ENCODE measurements around the gene TULP3.

Gene TULP3

DNA sequence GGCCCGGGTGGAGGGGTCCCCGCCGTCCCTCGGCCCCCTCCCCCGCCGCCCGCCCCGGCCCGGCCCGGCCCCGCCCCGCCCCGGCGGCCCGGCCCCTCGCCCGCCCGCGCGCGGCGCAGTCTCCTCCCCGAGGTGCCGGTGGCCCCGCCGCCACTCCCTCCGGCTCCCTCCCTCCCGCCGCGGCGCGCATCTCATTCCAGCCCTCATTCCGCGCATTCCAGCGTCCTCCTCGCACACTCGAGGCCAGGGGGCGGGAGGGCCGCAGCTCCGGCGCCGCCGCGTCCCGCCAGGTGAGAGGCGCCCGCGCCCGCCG lies 68.5 kb downstream of the TULP3 start, which contains the start of gene TEAD4:
TSS of gene TEAD4 (plus strand) at position 206 of the 313 bp plus-strand sequence.
- peak within 1 kb of the TSS; percentile 83 for H3K4me3 ChIP-seq
- peak within 1 kb of the TSS; percentile 69 to 94 for H3K27ac ChIP-seq
- no peak for DNase-seq (ENCODE audit: low spot score)
- TF ChIP-seq, protein P1, sequence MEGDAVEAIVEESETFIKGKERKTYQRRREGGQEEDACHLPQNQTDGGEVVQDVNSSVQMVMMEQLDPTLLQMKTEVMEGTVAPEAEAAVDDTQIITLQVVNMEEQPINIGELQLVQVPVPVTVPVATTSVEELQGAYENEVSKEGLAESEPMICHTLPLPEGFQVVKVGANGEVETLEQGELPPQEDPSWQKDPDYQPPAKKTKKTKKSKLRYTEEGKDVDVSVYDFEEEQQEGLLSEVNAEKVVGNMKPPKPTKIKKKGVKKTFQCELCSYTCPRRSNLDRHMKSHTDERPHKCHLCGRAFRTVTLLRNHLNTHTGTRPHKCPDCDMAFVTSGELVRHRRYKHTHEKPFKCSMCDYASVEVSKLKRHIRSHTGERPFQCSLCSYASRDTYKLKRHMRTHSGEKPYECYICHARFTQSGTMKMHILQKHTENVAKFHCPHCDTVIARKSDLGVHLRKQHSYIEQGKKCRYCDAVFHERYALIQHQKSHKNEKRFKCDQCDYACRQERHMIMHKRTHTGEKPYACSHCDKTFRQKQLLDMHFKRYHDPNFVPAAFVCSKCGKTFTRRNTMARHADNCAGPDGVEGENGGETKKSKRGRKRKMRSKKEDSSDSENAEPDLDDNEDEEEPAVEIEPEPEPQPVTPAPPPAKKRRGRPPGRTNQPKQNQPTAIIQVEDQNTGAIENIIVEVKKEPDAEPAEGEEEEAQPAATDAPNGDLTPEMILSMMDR (IDR thresholded peaks at IDR 0.05) = no peak

DNA sequence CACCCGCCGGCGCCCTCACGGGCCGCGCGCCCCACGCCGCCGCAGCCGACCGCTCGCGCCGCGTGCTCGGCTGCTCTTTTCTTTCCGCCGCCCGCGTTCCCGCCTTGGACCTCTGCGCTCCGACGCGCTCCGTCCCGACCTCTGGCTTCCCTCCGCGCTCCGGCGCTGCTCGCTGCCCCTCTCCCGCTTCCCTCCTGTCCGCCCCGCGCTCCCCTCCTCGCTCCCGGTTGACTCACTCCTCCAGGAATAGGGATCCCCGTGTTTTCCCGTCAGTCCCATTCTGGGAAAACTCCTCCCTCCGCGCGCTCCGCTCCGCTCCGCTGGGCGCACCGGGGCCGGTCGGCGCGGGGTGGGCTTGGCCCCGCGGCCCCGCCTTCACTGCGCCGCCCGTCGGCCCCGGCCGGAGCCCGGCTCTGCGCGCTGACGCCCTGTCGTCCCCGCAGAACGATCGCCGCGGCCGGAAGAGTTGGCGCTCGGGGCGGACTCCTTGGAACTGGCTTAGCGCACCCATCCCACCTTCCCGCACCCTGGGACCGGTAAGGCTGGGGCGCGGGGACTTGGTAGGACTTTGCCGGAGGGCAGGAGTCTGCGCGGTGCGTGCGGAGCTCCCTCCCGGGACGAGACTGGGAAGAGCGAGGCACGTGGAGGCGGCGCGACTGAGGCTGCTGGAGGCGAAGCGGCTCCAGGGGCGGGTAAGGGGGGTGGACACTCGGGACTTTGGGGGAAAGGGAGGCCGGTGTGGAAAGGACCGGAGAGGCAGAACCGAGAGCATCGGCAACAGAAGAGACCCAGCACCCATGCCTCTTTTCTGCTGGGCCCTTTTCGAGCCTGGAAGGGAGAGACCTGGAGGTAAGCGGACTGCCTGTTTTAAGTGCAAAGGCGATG lies 69.1 kb downstream of the TULP3 start:
- Histone ChIP-seq H3K27ac (peak overlapping the region; percentile 64 to 94), H3K4me3 (peak overlapping the region; percentile 83)
- TF ChIP-seq, protein P1 (IDR thresholded peaks at IDR 0.05) = no peak
- DNase-seq (ENCODE audit: low spot score) = peak; percentile 79

DNA sequence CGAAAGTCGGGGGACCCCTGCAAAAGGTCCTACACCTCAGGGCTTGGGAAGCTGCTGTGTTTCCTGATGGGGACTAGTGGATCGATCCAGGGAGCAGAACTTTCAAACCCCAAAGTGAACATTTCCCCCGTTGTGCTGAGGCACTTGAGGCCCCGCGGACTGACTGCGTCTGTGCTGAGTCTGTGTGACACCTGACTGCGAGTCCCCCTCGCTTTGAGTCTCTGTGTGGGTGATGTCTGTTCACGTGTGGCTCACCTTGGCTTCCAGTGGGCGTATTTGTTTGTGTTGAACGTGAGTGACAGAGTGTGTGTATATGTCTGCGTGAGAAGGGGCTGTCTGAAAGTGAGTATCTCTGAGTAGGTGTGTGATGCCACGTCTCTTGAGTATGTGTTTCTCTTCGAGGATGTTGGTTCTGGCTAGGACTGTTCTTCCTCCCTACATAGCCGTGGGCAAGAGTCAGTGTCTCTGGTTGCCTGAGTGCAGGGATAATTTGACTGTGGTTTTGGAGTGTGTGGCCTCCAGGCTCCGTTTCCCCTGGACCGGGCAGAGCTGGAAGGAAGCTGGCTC lies 69.8 kb downstream of the TULP3 start:
- H3K27ac ChIP-seq = peak overlapping the region; percentile 64 to 94
- no peak for DNase-seq (ENCODE audit: low spot score)
- H3K4me3 ChIP-seq = peak overlapping the region; percentile 83
- TF ChIP-seq, protein P1 (IDR thresholded peaks at IDR 0.05) = no peak

DNA sequence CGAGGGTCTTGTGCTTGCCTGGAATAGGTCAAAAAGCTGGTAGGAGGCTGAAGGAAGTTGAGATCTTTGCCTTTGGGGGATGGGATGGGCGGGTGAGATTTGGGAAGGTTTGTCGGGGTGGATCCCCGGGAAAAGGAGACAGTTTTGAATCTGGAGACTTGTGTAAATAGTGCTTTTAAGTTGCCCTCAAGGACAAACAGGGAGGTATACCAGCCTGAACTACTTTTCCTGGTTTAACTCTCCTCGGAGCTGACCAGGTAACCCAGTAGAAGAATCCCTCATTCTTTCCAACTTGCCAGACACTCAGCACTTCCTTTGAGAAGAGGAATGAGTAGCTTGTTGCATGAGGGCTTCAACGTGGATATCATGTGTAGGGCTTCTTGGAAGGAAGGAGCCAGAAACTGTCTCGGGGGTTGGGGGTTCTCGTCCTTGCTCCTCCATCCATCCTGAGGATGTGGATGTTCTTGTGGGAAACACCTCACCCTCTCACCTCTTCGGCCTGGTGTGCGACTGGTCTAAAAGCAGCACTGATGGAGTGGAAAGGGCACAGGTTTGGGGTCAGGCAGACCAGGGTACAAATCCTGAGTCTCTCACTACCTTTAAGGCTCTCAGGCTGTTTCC lies 70.4 kb downstream of the TULP3 start:
- DNase-seq (ENCODE audit: low spot score) = no peak
- H3K4me3 ChIP-seq = peak overlapping the region; percentile 83
- TF ChIP-seq, protein P1 (IDR thresholded peaks at IDR 0.05) = no peak
- peak overlapping the region in 1 of 2 donors; percentile 94 for H3K27ac ChIP-seq

DNA sequence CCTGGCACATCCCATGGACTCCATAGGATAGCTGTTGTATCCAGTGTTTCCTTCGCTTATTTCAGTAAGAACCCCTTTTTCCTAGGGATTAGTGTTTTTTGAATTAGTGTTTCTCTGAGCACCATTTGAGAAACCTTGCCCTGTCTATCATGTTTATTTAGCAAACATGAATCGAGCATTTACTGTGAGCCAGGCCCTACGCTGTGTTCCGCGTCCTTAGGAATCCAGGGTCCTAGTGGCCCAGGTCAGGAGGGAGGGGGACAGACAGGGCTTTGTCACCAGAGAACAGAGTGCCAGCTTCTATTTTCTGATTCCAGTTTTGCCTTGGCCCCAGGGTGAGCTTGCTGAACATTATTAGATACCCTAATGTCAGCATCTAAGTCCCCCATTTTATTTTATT lies 71.0 kb downstream of the TULP3 start:
- TF ChIP-seq, protein P1 (IDR thresholded peaks at IDR 0.05) = no peak
- Histone ChIP-seq H3K4me3 (peak overlapping the region; percentile 83), H3K27ac (no peak overlapping the region)
- no peak for DNase-seq (ENCODE audit: low spot score)

DNA sequence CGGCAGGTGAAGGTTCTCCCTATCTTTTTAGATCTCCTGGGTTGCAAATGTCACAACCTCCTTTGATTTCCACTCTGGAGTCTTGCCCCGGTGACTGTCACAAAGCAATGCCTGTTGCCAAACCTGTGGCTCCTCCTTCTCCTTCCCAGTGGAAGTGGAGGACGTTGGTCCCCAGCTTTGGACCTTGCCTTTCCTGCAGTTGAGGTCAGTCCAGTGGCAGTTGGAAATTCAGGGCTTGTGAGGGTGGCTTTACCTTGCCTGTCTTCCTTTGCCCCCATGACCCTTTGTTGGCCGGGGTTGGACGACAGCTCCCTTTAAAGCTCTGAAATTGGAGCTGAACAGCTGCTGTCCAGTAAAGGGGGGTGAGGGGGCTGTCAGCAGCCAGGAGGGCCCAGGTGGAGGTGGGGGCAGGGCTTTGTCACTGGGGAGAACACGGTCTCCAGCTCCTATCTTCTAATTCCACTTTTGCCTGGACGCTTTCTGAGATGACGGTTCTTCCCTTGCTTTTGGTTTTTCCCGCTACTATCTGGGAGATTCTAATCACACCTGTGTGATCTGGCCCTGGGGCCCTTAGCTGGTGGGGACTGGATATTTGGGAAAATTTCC lies 72.6 kb downstream of the TULP3 start:
- no peak for DNase-seq (ENCODE audit: low spot score)
- TF ChIP-seq, protein P1 (IDR thresholded peaks at IDR 0.05) = no peak
- H3K4me3 ChIP-seq = no peak overlapping the region
- H3K27ac ChIP-seq = peak overlapping the region in 1 of 2 donors; percentile 53

All from coronary artery (tissue), 2 donors.